ENCODE measurements around the gene PDGFA. TPM values are rescaled to one million over a fixed set of nuclear protein-coding genes. Genes with fewer than 3 reads are reported as not detected.

The PDGFA gene
- total RNA-seq, 4 donors from 2014 or later = 60.2 to 123 (median 104) TPM

DNA sequence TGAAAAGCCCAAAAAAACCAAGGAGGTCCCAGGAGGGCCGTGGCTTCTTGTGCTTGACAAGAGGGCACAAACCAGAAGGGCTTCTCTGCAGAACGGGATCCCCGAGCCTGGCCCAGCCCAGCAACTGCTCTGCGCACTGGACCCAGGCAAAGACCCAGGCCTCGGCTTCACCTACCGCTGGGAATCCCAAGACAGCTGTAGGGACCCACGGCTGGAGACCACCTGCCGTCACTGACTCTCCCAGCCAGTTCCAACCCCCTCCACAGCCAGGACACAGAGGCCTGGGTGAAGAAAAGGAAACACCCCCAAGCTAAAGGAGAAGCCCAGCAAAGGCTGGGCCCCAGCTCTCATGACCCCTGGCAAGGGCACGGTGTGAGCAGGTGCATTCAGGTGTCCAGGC lies 24.3 kb downstream of the PDGFA start:
- Histone ChIP-seq H3K27me3 (no peaks in the 10 kb centered on the region), H3K27ac (no peak overlapping the region), H3K9me3 (no peaks in the 10 kb centered on the region), H3K36me3 (peaks cover 0 to 17% (median 3%) of the 10 kb centered on the region in 4 donors), H3K4me1 (no peaks in the 10 kb centered on the region), H3K4me3 (no peak overlapping the region)
- in situ Hi-C loops (cut with MboI; ENCODE audit: low pct_ligation_motif_present in 1 of 4, low pct_unique_long_range_greater_than_20kb in 1 of 4, low sequenced_read_pairs in 3 of 4) = no loop called here
- no peak for TF ChIP-seq POLR2AphosphoS5 (IDR thresholded peaks at IDR 0.05)
- WGBS, 2 donors (ENCODE audit: low coverage in 1 of 2) = 86% methylated on average over 9 of the region's 9 CpGs; no CpG with 5 or more reads in 1 of the 2 donors
- DNase-seq = no peak
- intact Hi-C loops (cut with DNase I; ENCODE audit: low total_unique reads) = no loop called here

DNA sequence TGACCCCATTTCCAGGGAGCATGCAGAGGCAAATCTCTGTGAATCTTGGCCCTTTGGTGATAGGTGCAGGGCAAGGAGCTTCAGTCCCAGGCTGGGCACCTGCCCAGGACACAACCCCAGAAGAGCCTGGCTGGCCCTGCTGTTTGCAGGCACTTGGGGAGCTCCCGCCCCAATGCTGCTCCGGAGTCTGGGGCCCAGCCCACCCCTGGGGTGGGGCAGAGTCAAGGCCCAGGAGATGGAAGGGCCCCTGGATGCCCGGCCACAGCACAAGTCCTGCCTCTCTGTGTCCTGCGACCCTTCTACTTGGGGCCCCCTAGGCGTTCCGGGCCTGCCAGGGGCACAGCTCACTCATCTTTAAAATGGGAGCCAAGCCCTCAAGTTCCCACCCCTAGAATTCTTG lies 24.7 kb downstream of the PDGFA start:
- 83% methylated on average over 6 of the region's 6 CpGs; no CpG with 5 or more reads in 1 of the 2 donors for WGBS, 2 donors (ENCODE audit: low coverage in 1 of 2)
- Histone ChIP-seq H3K4me1 (no peaks in the 10 kb centered on the region), H3K9me3 (no peaks in the 10 kb centered on the region), H3K27me3 (no peaks in the 10 kb centered on the region), H3K36me3 (peaks cover 0 to 13% (median under 1%) of the 10 kb centered on the region in 4 donors), H3K27ac (no peak overlapping the region), H3K4me3 (no peak overlapping the region)
- no peak for DNase-seq
- in situ Hi-C loops (cut with MboI; ENCODE audit: low pct_ligation_motif_present in 1 of 4, low pct_unique_long_range_greater_than_20kb in 1 of 4, low sequenced_read_pairs in 3 of 4) = no loop called here
- TF ChIP-seq POLR2A (IDR thresholded peaks at IDR 0.05) (no peak), EP300 (IDR thresholded peaks at IDR 0.05; ENCODE audit: low read depth) (no peak), POLR2AphosphoS5 (IDR thresholded peaks at IDR 0.05) (no peak)
- TF ChIP-seq, protein P1, sequence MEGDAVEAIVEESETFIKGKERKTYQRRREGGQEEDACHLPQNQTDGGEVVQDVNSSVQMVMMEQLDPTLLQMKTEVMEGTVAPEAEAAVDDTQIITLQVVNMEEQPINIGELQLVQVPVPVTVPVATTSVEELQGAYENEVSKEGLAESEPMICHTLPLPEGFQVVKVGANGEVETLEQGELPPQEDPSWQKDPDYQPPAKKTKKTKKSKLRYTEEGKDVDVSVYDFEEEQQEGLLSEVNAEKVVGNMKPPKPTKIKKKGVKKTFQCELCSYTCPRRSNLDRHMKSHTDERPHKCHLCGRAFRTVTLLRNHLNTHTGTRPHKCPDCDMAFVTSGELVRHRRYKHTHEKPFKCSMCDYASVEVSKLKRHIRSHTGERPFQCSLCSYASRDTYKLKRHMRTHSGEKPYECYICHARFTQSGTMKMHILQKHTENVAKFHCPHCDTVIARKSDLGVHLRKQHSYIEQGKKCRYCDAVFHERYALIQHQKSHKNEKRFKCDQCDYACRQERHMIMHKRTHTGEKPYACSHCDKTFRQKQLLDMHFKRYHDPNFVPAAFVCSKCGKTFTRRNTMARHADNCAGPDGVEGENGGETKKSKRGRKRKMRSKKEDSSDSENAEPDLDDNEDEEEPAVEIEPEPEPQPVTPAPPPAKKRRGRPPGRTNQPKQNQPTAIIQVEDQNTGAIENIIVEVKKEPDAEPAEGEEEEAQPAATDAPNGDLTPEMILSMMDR (IDR thresholded peaks at IDR 0.05) = no peak
- intact Hi-C loops (cut with DNase I; ENCODE audit: low total_unique reads) = no loop called here

DNA sequence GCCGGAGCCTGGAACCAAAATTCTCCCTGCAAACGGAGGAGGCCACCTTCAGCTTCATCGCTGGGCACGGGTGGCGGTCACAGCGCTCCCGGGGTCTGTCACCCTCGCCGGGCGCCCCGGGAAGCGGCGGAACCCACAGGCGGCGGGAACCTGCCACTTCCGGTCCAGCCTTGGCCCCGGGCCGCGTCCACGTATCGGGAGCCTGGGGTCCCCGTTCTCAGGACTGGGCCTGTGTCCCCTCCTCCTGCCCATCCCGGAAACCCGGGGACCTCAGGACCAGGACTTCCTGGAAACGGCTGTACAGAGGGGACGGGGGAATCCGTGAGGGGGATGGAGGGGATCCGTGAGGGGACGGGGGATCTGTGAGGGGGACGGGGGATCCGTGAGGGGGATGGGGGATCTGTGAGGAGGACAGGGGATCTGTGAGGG lies 25.4 kb downstream of the PDGFA start:
- H3K4me1 ChIP-seq = no peaks in the 10 kb centered on the region
- no peak overlapping the region for H3K4me3 ChIP-seq
- no peak for DNase-seq
- TF ChIP-seq POLR2A (IDR thresholded peaks at IDR 0.05) = no peak
- no peak for TF ChIP-seq EP300 (IDR thresholded peaks at IDR 0.05; ENCODE audit: low read depth)
- TF ChIP-seq, protein P1 (IDR thresholded peaks at IDR 0.05) = no peak
- TF ChIP-seq POLR2AphosphoS5 (IDR thresholded peaks at IDR 0.05) = no peak
- 80% methylated on average over 23 of the region's 31 CpGs; no CpG with 5 or more reads in 1 of the 2 donors for WGBS, 2 donors (ENCODE audit: low coverage in 1 of 2)
- no peak overlapping the region for H3K27ac ChIP-seq
- intact Hi-C loops (cut with DNase I; ENCODE audit: low total_unique reads) (no loop called here), in situ Hi-C loops (cut with MboI; ENCODE audit: low pct_ligation_motif_present in 1 of 4, low pct_unique_long_range_greater_than_20kb in 1 of 4, low sequenced_read_pairs in 3 of 4) (no loop called here)
- no peaks in the 10 kb centered on the region for H3K27me3 ChIP-seq
- H3K9me3 ChIP-seq = no peaks in the 10 kb centered on the region
- H3K36me3 ChIP-seq = peaks cover 0 to 11% (median 0%) of the 10 kb centered on the region in 4 donors

DNA sequence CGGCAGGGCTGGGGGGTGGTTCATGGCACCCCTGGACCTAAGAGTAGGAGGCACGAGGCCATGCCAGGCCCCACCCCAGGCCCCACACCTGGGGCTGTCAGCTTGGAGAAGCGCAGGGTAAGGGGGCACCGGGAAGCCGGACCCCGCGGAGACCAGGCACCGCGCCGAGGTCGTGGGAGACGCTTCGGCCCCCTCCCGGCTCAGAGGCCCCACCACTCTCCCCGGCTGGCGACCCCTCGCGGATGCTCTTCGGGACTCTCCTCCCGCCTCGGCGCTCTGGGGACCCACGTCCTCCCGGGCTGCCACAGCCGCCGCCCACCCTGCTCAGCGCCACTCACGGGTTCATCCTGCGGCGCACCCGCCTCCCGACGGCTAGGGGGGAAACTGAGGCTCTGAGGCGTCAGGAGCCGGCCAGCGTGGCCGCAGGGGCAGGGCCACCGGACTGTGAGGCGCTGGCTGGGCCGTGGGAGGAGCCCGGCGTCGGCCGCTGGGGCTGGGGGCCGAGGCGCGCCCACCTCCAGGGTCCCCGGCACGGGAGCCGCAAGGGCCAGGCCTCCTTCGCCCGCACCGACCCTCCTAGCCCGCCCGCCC lies 25.9 kb downstream of the PDGFA start:
- no peaks in the 10 kb centered on the region for H3K27me3 ChIP-seq
- H3K27ac ChIP-seq = no peak overlapping the region
- no peaks in the 10 kb centered on the region for H3K9me3 ChIP-seq
- H3K4me1 ChIP-seq = no peaks in the 10 kb centered on the region
- intact Hi-C loops (cut with DNase I; ENCODE audit: low total_unique reads) = no loop called here
- H3K36me3 ChIP-seq = peaks cover 0 to 9% (median 0%) of the 10 kb centered on the region in 4 donors
- TF ChIP-seq, protein P1 (IDR thresholded peaks at IDR 0.05) = no peak
- TF ChIP-seq POLR2A (IDR thresholded peaks at IDR 0.05) = no peak
- TF ChIP-seq EP300 (IDR thresholded peaks at IDR 0.05; ENCODE audit: low read depth) = no peak
- no peak for TF ChIP-seq POLR2AphosphoS5 (IDR thresholded peaks at IDR 0.05)
- 93 to 95% methylated on average over 21 to 53 of the region's 55 CpGs for WGBS, 2 donors (ENCODE audit: low coverage in 1 of 2)
- no peak for DNase-seq
- in situ Hi-C loops (cut with MboI; ENCODE audit: low pct_ligation_motif_present in 1 of 4, low pct_unique_long_range_greater_than_20kb in 1 of 4, low sequenced_read_pairs in 3 of 4) = no loop called here
- H3K4me3 ChIP-seq = no peak overlapping the region

DNA sequence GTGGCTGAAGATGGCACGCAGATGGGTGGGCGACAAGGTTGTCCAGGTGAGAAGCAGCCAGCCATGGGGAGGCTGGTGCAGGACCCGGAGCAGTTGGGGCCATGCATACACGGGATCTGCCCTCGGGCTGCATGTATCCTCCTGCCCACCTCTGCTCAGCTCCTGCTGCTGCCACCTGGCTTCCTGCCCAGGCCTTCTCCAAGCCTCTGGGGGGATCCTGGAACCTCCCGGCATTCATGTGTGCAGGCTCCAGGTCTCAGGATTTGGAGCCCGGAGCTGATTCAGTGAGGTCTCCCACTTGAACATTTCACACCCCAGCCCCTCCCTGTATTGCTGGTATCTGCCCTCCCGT lies 27.0 kb downstream of the PDGFA start:
- no peak for DNase-seq
- H3K27me3 ChIP-seq = no peaks in the 10 kb centered on the region
- 81% methylated on average over 8 of the region's 8 CpGs; no CpG with 5 or more reads in 1 of the 2 donors for WGBS, 2 donors (ENCODE audit: low coverage in 1 of 2)
- no peak overlapping the region for H3K27ac ChIP-seq
- H3K4me1 ChIP-seq = no peaks in the 10 kb centered on the region
- no peaks in the 10 kb centered on the region for H3K9me3 ChIP-seq
- no peak for TF ChIP-seq EP300 (IDR thresholded peaks at IDR 0.05; ENCODE audit: low read depth)
- no peak for TF ChIP-seq POLR2AphosphoS5 (IDR thresholded peaks at IDR 0.05)
- no peak for TF ChIP-seq POLR2A (IDR thresholded peaks at IDR 0.05)
- TF ChIP-seq, protein P1 (IDR thresholded peaks at IDR 0.05) = no peak
- H3K4me3 ChIP-seq = no peak overlapping the region
- in situ Hi-C loops (cut with MboI; ENCODE audit: low pct_ligation_motif_present in 1 of 4, low pct_unique_long_range_greater_than_20kb in 1 of 4, low sequenced_read_pairs in 3 of 4) = no loop called here
- intact Hi-C loops (cut with DNase I; ENCODE audit: low total_unique reads) = no loop called here
- H3K36me3 ChIP-seq = no peaks in the 10 kb centered on the region
